NCI-H748 (cell line): ENCODE data around the gene SPOCK1.

Experiments used
- DNase-seq: peaks from one replicate; lab custom pipeline; 2025; ENCODE audit not compliant: unreplicated experiment; lab: John Stamatoyannopoulos, UW

SPOCK1 gene

GRCh38 chr5:137366526-137366925 is 132.6 kb downstream of the SPOCK1 start:
- no peak for DNase-seq

- DNase-seq = no peak
Observed at GRCh38 chr5:137365126-137365865, 133.8 kb downstream of the SPOCK1 start.

- no peak for DNase-seq
Observed at GRCh38 chr5:137361280-137361679, 137.8 kb downstream of the SPOCK1 start.

- DNase-seq = no peak
Observed at GRCh38 chr5:137360607-137361006, 138.5 kb downstream of the SPOCK1 start.

DNA sequence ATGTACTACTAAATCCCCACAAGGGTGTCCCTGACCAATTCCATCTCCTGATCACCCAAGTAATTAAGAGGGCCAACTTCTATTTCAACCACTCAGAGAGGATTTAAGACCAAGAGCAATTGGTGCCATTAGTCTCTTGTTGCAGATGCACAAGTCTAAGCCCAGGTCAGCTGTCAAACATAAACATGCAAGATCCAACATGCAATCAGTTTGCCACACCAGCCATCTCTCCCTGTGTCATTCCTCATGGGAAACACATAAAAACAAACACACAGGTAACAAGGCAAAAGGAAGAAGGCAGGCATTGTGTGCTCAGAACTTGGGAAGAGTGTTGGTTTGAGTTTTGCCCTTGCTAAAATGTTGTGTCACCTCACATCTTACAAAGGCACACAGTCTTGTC is 139.2 kb downstream of the SPOCK1 start:
- DNase-seq = no peak

DNA sequence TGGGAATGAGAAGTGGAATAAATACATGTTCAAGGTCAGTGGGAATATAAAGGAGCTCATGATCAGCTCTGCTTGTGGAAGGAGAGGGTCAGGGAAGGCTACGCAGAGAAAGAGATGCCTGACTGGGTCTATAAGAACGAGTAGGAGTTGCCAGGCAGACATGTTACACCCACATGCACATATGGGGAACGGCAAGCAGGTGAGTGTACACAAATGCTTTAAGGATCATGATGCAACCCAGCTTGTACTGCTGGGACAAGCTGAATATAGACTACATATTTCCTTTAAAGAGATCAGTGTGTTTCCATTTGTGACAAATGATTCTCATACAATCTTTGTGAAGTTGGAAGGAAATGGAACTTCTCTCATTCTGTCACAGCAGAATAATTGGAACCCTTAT is 141.7 kb downstream of the SPOCK1 start:
- DNase-seq = no peak

DNA sequence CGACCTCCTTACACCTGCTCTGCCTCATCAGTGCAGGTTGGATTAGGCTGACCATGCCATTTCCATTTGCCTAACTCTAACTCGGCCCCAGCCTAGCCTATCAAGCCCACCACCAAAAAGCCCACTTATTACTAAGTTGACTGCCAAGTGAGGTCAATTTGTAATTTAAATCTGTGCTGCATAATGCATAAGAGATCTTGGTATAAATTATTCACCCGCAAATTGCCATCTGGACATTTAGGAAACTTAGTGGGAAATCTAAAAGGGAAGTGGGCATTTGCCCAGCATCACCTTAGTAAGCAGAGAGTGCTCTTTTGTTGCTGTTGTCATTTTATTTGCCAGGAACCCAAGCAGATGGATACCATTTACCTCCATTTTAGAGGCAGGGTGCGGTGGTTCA is 143.0 kb downstream of the SPOCK1 start:
- no peak for DNase-seq

DNA sequence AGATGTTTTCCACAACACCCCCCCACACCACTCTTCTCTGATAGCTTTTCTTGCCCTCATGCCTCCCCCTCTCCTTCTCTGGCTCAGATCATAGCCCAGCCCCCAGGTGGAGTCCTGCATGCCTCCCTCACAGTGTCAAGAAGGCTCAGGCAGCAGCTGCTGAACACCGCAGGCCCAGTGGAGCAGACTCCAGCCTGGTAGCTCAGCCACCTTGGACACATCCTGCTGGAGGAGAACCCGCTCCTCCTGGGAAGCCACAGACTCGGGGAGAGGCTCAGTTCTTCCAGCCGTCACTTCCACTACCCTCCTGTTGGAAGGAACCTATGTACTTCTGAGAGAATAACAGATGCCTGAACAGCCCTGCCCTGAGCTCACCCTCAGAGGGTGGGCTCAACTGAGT is 143.4 kb downstream of the SPOCK1 start:
- no peak for DNase-seq

GRCh38 chr5:137352095-137352494 is 147.0 kb downstream of the SPOCK1 start:
- no peak for DNase-seq

GRCh38 chr5:137350791-137351190 is 148.3 kb downstream of the SPOCK1 start:
- DNase-seq = no peak

- DNase-seq = no peak
Observed at GRCh38 chr5:137348759-137349158, 150.4 kb downstream of the SPOCK1 start.

DNA sequence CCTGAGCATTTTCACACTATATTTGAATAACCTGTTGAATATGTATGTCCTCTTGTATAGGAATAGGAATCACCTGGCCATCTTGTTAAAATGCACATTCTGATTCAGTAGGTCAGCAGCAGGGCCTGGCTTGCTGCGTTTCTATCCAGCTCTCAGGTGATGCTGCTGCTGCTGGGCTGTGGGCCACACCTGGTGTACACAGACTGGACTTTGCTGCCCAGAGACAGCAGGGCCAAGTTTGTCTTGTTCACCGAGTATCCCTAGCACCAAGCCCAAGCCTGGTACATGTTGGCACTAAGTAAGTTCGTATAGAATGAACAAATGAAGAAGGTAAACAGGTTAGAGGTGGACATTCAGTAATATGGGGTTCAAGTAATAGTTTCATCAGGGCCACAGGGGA is 151.3 kb downstream of the SPOCK1 start:
- DNase-seq = no peak

- DNase-seq = no peak
Observed at GRCh38 chr5:137346281-137346680, 152.8 kb downstream of the SPOCK1 start.

DNA sequence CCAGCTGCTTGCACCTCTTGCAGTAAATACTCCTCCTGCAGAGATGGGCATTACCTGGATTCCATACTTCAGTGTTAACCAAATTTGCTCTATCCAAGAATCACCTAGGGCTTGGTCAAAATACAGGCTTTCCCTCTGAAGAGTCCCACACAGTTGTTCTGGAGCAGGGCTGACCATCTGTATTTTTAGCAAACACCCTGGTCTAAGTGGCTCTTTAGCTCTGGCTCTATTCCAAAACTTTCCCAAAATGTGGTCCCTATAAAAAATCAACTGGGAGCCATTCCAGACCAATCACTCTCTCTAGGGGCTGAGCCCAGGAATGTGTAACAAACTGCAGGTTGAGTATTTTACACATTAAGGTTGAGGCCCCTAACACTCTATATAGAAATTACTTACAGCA is 153.7 kb downstream of the SPOCK1 start:
- DNase-seq = no peak

GRCh38 chr5:137344723-137345322 is 154.3 kb downstream of the SPOCK1 start:
- peak; percentile 76 for DNase-seq

DNA sequence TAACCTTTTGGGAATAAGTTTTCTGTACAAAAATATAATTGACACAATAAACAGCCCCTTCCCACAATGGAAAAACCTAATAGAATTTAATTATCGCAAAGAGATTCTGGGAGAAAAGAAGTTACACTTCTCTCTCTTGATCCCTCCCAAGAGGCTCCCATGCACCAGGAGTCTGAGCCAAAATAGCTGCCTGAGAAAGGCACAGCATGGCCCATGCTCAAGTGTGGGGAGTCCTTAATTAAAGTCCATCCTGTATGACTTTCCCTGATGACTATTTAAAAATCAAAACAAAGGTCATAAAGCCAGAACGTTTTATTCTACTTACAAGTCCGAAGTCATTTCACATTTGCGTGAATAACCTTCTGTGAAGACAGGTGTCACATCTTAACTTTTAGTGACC is 155.1 kb downstream of the SPOCK1 start:
- no peak for DNase-seq

- no peak for DNase-seq
Observed at GRCh38 chr5:137342764-137343163, 156.4 kb downstream of the SPOCK1 start.

DNA sequence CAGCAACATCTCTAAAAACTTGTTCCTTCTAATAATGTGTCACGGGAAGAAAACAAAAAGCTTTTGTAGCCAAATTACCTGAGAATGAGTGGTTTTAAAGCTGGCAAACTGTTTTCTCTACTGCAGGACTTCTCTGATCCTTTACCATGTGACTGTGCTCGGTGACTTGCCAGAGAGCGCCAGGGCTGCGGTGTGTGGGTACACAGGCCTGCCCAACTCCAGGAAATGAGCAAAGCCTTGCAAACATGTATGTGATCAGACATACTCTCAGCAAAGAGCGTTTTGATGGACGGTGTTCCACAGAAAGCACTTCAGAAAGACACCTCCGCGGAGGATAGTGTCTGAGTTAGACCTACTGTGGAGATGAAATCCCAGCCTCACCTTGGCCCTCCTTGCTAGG is 157.3 kb downstream of the SPOCK1 start:
- DNase-seq = no peak

DNA sequence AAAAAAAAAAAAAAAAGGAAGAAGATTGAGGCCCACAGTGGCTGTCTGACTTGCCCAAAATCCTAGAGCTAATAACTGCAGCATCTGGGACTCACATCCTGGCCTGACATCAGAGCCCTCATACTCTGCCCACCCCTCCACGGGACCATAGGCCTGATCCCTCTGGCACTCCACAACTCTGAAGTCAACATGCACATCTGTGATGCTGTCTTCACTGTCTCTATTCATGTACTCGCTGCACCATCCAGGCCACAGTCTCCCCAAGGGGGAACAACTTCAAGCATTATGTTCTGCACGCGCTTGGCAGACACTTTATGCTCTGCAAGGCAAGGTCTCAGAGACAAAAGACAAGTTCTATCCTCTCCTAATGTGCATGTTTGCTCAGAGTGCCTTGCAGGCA is 158.2 kb downstream of the SPOCK1 start:
- no peak for DNase-seq

GRCh38 chr5:137336565-137337120 is 162.5 kb downstream of the SPOCK1 start:
- DNase-seq = no peak

DNA sequence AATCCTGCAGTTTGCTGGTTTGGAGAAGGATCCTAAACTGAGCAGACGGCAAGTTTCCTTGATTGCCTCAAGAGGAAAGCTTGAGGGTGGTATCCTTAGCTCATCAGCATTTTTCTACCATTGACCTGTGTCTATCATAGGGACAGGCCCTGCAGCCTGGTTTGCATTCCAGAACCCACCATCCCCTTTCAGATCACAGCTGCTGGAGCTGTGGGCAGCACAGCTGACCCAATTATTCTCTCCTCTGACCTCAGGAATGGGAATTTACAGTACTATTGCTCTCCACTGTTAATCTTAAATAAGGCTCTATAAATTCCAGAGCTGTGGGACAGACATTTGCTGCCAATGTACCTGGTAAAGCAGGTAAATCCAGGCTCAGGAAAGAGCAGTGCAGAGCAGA is 163.0 kb downstream of the SPOCK1 start:
- DNase-seq = no peak

DNA sequence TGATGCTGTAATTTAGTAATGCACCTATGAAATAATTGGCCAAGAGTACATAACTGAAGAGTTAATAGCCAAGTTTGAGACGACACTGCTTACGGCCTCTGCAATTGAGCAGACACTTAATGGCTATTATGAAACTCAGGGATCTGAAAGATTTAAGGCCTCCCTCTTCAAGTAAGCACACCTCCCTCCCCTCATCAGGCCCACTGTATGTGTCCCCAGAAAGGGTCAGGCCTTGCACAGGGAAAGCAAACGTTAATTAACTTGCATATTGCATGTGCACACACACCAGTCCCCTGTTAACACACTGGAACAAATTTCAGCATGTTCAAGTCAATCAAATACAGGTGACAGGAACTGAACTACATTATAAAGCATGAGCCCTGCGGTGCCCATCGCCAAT is 163.6 kb downstream of the SPOCK1 start:
- no peak for DNase-seq

DNA sequence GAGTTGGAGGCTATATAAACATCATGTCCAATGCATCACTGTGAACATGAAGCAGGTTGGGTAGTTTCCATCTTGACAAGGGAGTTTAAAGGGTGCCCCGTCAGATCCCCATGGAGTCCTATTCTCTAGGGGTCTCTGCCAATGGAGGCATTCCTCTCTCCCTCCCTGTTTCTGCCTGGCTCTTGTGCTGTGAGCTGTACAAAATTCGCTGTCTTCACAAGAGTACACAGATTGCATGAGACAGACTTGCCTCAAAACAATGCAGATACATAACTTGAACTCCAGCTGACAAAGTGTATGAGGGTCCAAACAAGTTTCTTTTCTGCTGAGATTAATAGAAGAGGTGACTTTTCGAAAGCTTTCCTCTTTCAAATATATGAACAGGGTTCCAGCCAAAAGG is 165.2 kb downstream of the SPOCK1 start:
- DNase-seq = no peak
